PC-3 (cell line): ENCODE measurements around the gene SQOR. TPM values are rescaled to one million over a fixed set of nuclear protein-coding genes. Genes with fewer than 3 reads are reported as not detected.
A peak's percentile ranks its signal among the peaks of the same experiment; 100 is the strongest.

ENCODE experiments used
- ATAC-seq: fragments of 200-7000 bp; cut with Tn5 transposase; 2 replicates; pipeline ENCODE4 v1.9.1; 2020; ENCODE audit warnings: mild to moderate bottlenecking, moderate library complexity
- BruUV-seq: library from RNA; stranded (reverse); fragments of 400-500 nt; replicated peaks from 2 replicates; lab custom pipeline; 2021; lab: Mats Ljungman, UMichigan
- CTCF ChIA-PET: fragments of 300-600 bp; sonication (Branson Sonifier 250); formaldehyde crosslinking; loops from one replicate; lab custom pipeline; 2022; ENCODE audit warnings: antibody characterized with exemption; lab: Charles Lee
- POLR2A ChIA-PET: fragments of 300-600 bp; sonication (Branson Sonifier 250); formaldehyde crosslinking; loops from one replicate; lab custom pipeline; 2022; ENCODE audit warnings: antibody characterized with exemption; ENCODE audit not compliant: unreplicated experiment; lab: Charles Lee
- DNase-seq: peaks from one replicate; pipeline ENCODE4 v3.0.0-alpha.2; 2015
- H2AFZ ChIP-seq: fragments of 300-600 bp; sonication (generic); 2 replicates; pipeline ENCODE4 v1.6.0; 2016; ENCODE audit warnings: antibody characterized with exemption, low read length
- H3F3A ChIP-seq: fragments of 300-600 bp; sonication (generic); one replicate; pipeline ENCODE4 v1.6.0; 2017; ENCODE audit warnings: antibody characterized with exemption, low read length, control low read depth, mild to moderate bottlenecking; ENCODE audit not compliant: unreplicated experiment
- H3K27ac ChIP-seq: fragments of 300-600 bp; sonication (generic); 2 replicates; pipeline ENCODE4 v1.5.1; 2016; ENCODE audit warnings: mild to moderate bottlenecking, low read length
- H3K27me3 ChIP-seq: fragments of 300-600 bp; sonication (generic); 2 replicates; pipeline ENCODE4 v1.6.1; 2016; ENCODE audit warnings: low read length, mixed read lengths
- H3K36me3 ChIP-seq: fragments of 300-600 bp; sonication (generic); 2 replicates; pipeline ENCODE4 v1.6.1; 2016; ENCODE audit warnings: low read depth, mixed run types, low read length, mixed read lengths
- H3K4me1 ChIP-seq: fragments of 300-600 bp; sonication (generic); 2 replicates; pipeline ENCODE4 v1.5.1; 2016; ENCODE audit warnings: low read length; ENCODE audit not compliant: insufficient read depth
- H3K4me2 ChIP-seq: fragments of 300-600 bp; sonication (generic); 2 replicates; pipeline ENCODE4 v1.6.0; 2016; ENCODE audit warnings: low read length
- H3K4me3 ChIP-seq: fragments of 300-600 bp; sonication (generic); 2 replicates; pipeline ENCODE4 v1.5.1; 2016; ENCODE audit warnings: mild to moderate bottlenecking, low read length, mixed read lengths
- H3K79me2 ChIP-seq: fragments of 300-600 bp; sonication (generic); 2 replicates; pipeline ENCODE4 v1.6.1; 2017; ENCODE audit warnings: low read length, mixed read lengths
- H3K9ac ChIP-seq: fragments of 300-600 bp; sonication (generic); 2 replicates; pipeline ENCODE4 v1.6.0; 2016; ENCODE audit warnings: mild to moderate bottlenecking, low read length
- H3K9me2 ChIP-seq: fragments of 300-600 bp; sonication (generic); replicated peaks from 2 replicates; pipeline ENCODE4 v1.6.1; 2016; ENCODE audit warnings: mixed run types, low read length, mixed read lengths
- H3K9me3 ChIP-seq: fragments of 300-600 bp; sonication (generic); 2 replicates; pipeline ENCODE4 v1.6.1; 2016; ENCODE audit warnings: low read length, mixed read lengths
- H4K20me1 ChIP-seq: fragments of 300-600 bp; sonication (generic); 2 replicates; pipeline ENCODE4 v1.6.1; 2016; ENCODE audit warnings: low read length, mixed read lengths
- CTCF ChIP-seq: fragments of 300-600 bp; sonication (generic); conservative IDR thresholded peaks from 2 replicates; pipeline ENCODE4 v1.5.1; 2017; ENCODE audit warnings: antibody characterized with exemption, low read depth, mild to moderate bottlenecking, low read length
- EZH2 ChIP-seq: fragments of 300-600 bp; sonication (generic); IDR thresholded peaks from one replicate; pipeline ENCODE4 v1.6.1; 2017; ENCODE audit warnings: antibody characterized with exemption, mild to moderate bottlenecking, low read length; ENCODE audit not compliant: unreplicated experiment
- EZH2phosphoT487 ChIP-seq: fragments of 300-600 bp; sonication (generic); IDR thresholded peaks from 2 replicates; pipeline ENCODE4 v1.6.1; 2018; ENCODE audit warnings: mild to moderate bottlenecking, antibody characterized with exemption, low read length, borderline replicate concordance
- intact Hi-C: fragments of 100-400 bp; cut with micrococcal nuclease; formaldehyde crosslinking; loops from 2 replicates; pipeline ENCODE4 v1.9.0; 2023
- total RNA-seq: library from RNA; depleted of rRNA; stranded (reverse); fragments of >200 nt; gene quantifications from 2 replicates; pipeline ENCODE4 v1.2.3, GENCODE V29; 2014

The SQOR gene
- total RNA-seq, 1 experiment from 2014 or later: 86.1 TPM

DNA sequence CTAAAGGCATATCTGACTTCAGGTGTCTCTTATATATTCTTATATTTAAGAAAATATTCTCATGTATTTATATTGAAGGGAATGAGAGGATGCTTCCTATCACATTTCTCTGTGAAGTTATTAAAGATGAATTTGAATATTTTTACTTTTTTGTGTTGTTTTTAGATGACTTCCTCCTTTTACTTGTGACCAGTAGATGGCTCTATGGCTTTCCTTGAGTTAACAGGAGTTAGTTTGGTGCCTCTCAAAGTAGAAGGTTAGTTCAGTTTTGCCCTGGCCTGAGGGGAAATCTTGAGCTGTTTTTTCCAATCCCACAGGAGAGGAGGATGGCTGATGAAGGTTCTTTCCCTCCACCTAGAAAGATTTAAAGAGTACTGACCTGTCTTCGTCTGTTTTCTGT lies 80.7 kb downstream of the SQOR start:
- no TSS peak for BruUV-seq
- peak; percentile 30 for DNase-seq
- Histone ChIP-seq H3K79me2 (no peaks in the 10 kb centered on the region), H3K9me2 (no peaks in the 10 kb centered on the region), H3K4me3 (no peak overlapping the region), H3K4me2 (no peak overlapping the region), H3K27ac (no peak overlapping the region), H3K9me3 (no peaks in the 10 kb centered on the region), H3K4me1 (peaks cover 7% of the 10 kb centered on the region), H3F3A (no peaks in the 10 kb centered on the region), H2AFZ (no peak overlapping the region), H4K20me1 (no peaks in the 10 kb centered on the region), H3K9ac (no peak overlapping the region), H3K27me3 (no peaks in the 10 kb centered on the region), H3K36me3 (no peaks in the 10 kb centered on the region)
- CTCF ChIA-PET: interaction anchor here (0.6 to 1.7 kb wide), 6 partner anchors 75 to 578 kb away, joined by 3 to 8 read pairs (median 4); no protein-coding TSS in a partner anchor
- peak; percentile 55 for ATAC-seq
- TF ChIP-seq CTCF (peak; percentile 36), EZH2phosphoT487 (no peak)
- intact Hi-C loops: loop anchor here (1.0 to 10.0 kb wide), 3 partner anchors 75 to 1469 kb away; no protein-coding TSS in a partner anchor
- POLR2A ChIA-PET: no interaction called here

DNA sequence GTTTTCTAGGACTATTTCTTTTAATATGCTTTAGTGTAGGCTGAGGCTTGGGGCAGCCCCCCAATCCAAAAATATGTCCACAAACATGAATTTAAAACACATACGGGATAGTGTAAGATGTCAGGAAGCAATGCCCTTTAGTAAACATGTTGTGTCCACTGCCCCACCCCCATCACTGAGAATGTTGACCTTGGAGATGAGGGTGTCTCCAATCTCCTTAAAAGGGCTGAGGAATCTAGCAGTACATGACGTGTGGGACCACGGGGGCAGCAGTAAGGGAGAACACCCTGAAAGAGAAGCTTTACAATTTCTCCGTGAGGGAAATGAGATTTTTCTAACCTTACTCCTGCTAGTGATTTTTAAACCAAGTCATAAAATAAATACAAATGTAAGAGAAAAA lies 84.7 kb downstream of the SQOR start:
- CTCF ChIA-PET: no interaction called here
- no TSS peak for BruUV-seq
- H3K36me3 ChIP-seq: no peaks in the 10 kb centered on the region

DNA sequence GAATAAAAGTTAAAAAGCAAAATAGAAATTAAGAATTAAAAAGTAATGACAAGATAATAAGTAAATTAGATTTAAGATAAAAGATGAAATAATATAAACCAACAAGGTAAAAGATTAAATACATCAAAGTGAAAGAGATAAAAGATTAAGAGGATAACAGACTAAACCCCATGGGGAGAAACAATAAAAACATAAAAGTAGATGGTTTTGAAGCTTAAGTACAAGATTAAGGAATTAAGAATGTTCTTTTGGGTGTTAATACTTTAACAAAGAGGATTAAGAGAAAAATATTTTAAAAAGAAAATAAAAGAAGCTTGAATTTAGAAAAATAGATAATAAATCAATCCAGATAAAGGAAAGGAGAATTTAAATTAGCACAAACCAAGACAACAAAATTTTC lies 85.4 kb downstream of the SQOR start:
- H4K20me1 ChIP-seq: no peaks in the 10 kb centered on the region
- no peak overlapping the region for H3K4me3 ChIP-seq
- ATAC-seq: no peak
- no peaks in the 10 kb centered on the region for H3K79me2 ChIP-seq
- ChIA-PET POLR2A (no interaction called here), CTCF (no interaction called here)
- H3F3A ChIP-seq: no peaks in the 10 kb centered on the region
- H3K9me3 ChIP-seq: no peaks in the 10 kb centered on the region
- H3K9ac ChIP-seq: no peak overlapping the region
- intact Hi-C loops: no loop called here
- H2AFZ ChIP-seq: no peak overlapping the region
- no peaks in the 10 kb centered on the region for H3K36me3 ChIP-seq
- H3K9me2 ChIP-seq: no peaks in the 10 kb centered on the region
- no peak for DNase-seq
- H3K4me2 ChIP-seq: no peak overlapping the region
- BruUV-seq: no TSS peak
- H3K27me3 ChIP-seq: no peaks in the 10 kb centered on the region
- no peak overlapping the region for H3K27ac ChIP-seq
- TF ChIP-seq CTCF (no peak), EZH2 (no peak), EZH2phosphoT487 (no peak)
- H3K4me1 ChIP-seq: peaks cover under 1% of the 10 kb centered on the region; the same call in 1 of the 2 replicates

More for the DNA sequence above, 84.7 kb downstream of the SQOR start:
- ATAC-seq (no peak), DNase-seq (no peak)
- Histone ChIP-seq H3K4me1 (peaks cover 7% of the 10 kb centered on the region), H3K9me3 (no peaks in the 10 kb centered on the region), H3K4me2 (no peak overlapping the region), H3K79me2 (no peaks in the 10 kb centered on the region), H3K4me3 (no peak overlapping the region), H3K27ac (no peak overlapping the region), H3K27me3 (no peaks in the 10 kb centered on the region), H3F3A (no peaks in the 10 kb centered on the region), H3K9me2 (no peaks in the 10 kb centered on the region), H2AFZ (no peak overlapping the region), H3K9ac (no peak overlapping the region), H4K20me1 (no peaks in the 10 kb centered on the region)
- POLR2A ChIA-PET: no interaction called here
- intact Hi-C loops: loop anchor here (10.0 kb wide), 1 partner anchor 1465 kb away; no protein-coding TSS in a partner anchor
- TF ChIP-seq CTCF: no peak
